T-helper 2 cell treated with Interferon-gamma antibody and Interleukin-4, amounts not matched to agents 5 μg/mL and 100 μg/mL, for 36 hours (primary cell): ENCODE data around the gene EXD3.

Experiments
- DNase-seq: peaks from one replicate; pipeline ENCODE4 v3.0.0; 2021; ENCODE audit warnings: low spot score
- H3K27ac Mint-ChIP-seq: one replicate; pipeline ENCODE4 v1.8.0; 2021; ENCODE audit warnings: mild to moderate bottlenecking, mixed read lengths
- H3K27me3 Mint-ChIP-seq: one replicate; pipeline ENCODE4 v1.8.0; 2021; ENCODE audit warnings: low read depth, mixed read lengths
- H3K36me3 Mint-ChIP-seq: one replicate; pipeline ENCODE4 v1.8.0; 2021; ENCODE audit warnings: low read depth, mixed read lengths
- H3K4me1 Mint-ChIP-seq: one replicate; pipeline ENCODE4 v1.8.0; 2021; ENCODE audit warnings: low read depth, mixed read lengths
- H3K4me3 Mint-ChIP-seq: one replicate; pipeline ENCODE4 v1.8.0; 2022; ENCODE audit warnings: mild to moderate bottlenecking, moderate library complexity, mixed read lengths
- H3K9me3 Mint-ChIP-seq: one replicate; pipeline ENCODE4 v1.8.0; 2021; ENCODE audit warnings: mixed read lengths

EXD3 gene

DNA sequence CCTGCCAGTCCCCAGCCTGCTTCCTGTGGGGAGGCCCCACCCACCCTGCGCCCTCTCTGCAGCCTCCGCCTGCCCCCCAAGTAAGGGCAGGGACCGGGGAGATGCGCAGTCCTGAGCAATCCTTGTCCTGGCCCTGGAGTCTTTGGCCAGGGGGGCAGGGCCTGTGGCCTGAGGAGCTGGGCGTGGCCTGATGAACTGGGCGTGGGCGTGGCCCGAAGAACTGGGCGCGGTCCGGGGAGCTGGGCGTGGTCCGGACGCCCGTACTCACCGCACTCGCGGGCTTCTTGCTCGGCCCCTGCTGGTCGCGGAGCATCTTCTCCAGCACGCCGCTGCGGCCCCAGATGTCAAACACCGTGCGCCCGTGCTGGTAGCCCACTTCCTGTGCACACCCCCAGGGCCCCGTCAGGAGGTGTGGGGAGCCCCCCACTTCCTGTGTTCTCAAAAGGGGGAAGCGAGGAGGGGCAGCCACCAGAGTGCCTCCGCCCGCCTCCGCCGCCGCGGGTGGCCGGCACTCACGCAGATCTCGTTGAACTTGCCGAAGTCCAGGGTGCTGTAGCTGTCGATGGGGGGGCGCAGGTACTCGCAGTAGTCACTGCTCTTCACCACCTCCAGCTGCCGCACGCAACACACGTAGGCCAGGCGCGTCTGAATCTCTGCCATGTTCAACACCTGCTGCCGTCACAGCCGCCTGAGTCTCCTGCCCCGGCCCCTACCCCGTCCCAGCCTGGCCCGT is 38.9 kb upstream of the EXD3 start:
- DNase-seq: peak; percentile 85
- H3K9me3 Mint-ChIP-seq: no peaks in the 10 kb centered on the region
- peak overlapping the region; percentile 88 for H3K27ac Mint-ChIP-seq
- peaks cover 7% of the 10 kb centered on the region for H3K4me1 Mint-ChIP-seq
- H3K27me3 Mint-ChIP-seq: no peaks in the 10 kb centered on the region
- peaks cover 2% of the 10 kb centered on the region for H3K36me3 Mint-ChIP-seq
- peak overlapping the region; percentile 76 for H3K4me3 Mint-ChIP-seq

GRCh38 chr9:137461316-137461662 is 38.3 kb upstream of the EXD3 start:
- no peaks in the 10 kb centered on the region for H3K27me3 Mint-ChIP-seq
- H3K4me3 Mint-ChIP-seq: peak overlapping the region; percentile 36
- H3K36me3 Mint-ChIP-seq: peaks cover 3% of the 10 kb centered on the region
- no peak for DNase-seq
- H3K4me1 Mint-ChIP-seq: peaks cover 10% of the 10 kb centered on the region
- H3K27ac Mint-ChIP-seq: peak overlapping the region; percentile 77
- no peaks in the 10 kb centered on the region for H3K9me3 Mint-ChIP-seq

GRCh38 chr9:137460363-137461315 is 37.7 kb upstream of the EXD3 start:
- Mint-ChIP-seq H3K27me3 (no peaks in the 10 kb centered on the region), H3K9me3 (no peaks in the 10 kb centered on the region), H3K36me3 (peaks cover 7% of the 10 kb centered on the region), H3K4me1 (peaks cover 12% of the 10 kb centered on the region), H3K4me3 (peak overlapping the region; percentile 36), H3K27ac (peak overlapping the region; percentile 77)
- DNase-seq: no peak

DNA sequence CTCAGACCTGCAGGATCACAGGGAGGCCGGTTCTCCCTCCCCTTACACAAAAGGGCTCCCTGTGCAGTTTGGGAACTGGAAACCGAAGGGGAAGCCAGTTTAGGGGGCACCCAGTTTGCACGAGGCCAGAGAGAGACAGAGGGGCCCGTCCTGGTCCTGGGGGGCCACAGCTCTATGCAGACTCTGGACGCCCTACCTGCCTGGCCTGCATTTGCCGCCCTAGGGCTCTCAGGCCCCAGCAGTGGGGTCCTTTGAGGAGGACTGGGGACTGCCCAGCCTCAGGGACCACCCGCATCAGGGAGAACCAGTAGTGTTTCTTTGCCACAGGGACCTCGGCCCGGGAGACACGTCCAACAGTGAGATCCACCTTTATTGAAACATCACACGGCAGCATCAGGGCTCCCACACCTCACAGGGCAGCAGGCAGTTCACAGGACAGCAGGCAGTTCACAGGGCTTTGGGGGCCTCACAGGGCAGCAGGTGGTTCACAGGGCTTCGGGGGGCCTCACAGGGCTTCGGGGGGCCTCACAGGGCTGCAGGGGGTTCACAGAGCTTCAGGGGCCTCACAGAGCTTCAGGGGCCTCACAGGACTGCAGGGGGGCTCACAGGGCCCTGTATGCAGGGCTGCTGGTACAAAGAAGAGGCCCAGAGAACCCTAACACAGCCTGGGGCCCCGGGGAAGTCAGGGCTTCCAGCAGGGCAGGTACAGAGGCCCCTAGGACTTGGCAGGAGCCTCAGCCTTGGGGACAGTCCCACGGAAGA is 36.8 kb upstream of the EXD3 start:
- Mint-ChIP-seq H3K27ac (peak overlapping the region; percentile 81), H3K4me1 (peaks cover 12% of the 10 kb centered on the region), H3K36me3 (peaks cover 8% of the 10 kb centered on the region), H3K4me3 (peak overlapping the region; percentile 48), H3K9me3 (no peaks in the 10 kb centered on the region), H3K27me3 (no peaks in the 10 kb centered on the region)
- DNase-seq: no peak

- H3K9me3 Mint-ChIP-seq: no peaks in the 10 kb centered on the region
Measured at GRCh38 chr9:137459152-137459600, 36.2 kb upstream of the EXD3 start, which contains the start of gene NSMF. Gene NSMF, minus strand, starts transcription at chr9:137459334. Its CDS starts 232 bp downstream, at chr9:137459102.

GRCh38 chr9:137458194-137459151 is 35.5 kb upstream of the EXD3 start:
- Mint-ChIP-seq H3K9me3 (no peaks in the 10 kb centered on the region), H3K4me1 (peaks cover 12% of the 10 kb centered on the region), H3K36me3 (peaks cover 12% of the 10 kb centered on the region), H3K27me3 (no peaks in the 10 kb centered on the region), H3K27ac (no peak overlapping the region), H3K4me3 (no peak overlapping the region)
- no peak for DNase-seq

More at GRCh38 chr9:137459152-137459600, 36.2 kb upstream of the EXD3 start, which contains the start of gene NSMF:
- Mint-ChIP-seq H3K27me3 (no peaks in the 10 kb centered on the region), H3K27ac (peak within 1 kb of the TSS; percentile 81), H3K4me1 (peaks cover 12% of the 10 kb centered on the region), H3K36me3 (peaks cover 8% of the 10 kb centered on the region), H3K4me3 (peak within 1 kb of the TSS; percentile 48)
- DNase-seq: peak; percentile 95

DNA sequence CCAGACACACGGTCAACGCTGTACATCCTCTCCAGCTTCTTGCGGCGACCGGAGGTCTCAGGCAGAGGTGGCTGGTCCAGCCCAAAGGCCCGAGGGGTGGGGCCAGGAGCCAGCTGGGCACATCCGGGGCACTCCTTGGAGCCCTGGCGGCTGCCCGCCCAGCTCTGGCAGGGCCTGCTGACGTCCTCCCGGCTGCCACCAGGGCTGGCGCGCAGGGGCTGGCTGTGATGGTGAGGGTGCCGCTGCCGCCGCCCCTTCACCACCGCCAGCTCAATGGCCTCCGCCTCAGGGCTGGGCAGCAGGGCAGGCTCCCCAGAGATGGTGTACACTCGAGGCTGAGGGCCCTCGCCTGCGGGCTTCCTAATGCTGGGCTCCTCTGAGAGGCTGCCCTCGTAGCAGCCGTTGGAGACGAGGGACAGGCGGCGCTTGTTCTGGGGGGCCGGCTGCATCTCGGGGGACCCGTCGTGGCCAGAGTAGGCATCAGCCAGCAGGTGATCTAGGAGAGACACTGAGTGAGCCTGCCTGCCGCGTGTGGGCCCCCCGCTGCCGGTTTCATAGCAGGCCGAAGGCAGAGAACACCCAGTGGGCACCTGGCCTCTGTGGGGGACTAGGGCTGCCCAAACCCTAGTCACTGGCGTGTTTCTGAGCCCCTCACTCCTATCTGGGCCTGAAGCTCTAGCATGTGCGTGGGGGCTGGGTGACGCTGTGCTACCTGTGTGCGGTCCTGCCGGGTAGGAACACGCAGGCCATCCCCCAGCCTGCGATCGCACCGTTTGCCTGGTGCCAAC is 34.6 kb upstream of the EXD3 start:
- no peak for DNase-seq
- Mint-ChIP-seq H3K4me1 (peaks cover 12% of the 10 kb centered on the region), H3K9me3 (no peaks in the 10 kb centered on the region)

GRCh38 chr9:137456864-137457405 is 34.0 kb upstream of the EXD3 start:
- DNase-seq: no peak

More for the DNA sequence above, 34.6 kb upstream of the EXD3 start:
- no peak overlapping the region for H3K27ac Mint-ChIP-seq
- peaks cover 12% of the 10 kb centered on the region for H3K36me3 Mint-ChIP-seq
- H3K27me3 Mint-ChIP-seq: no peaks in the 10 kb centered on the region
- H3K4me3 Mint-ChIP-seq: peak overlapping the region; percentile 61

DNA sequence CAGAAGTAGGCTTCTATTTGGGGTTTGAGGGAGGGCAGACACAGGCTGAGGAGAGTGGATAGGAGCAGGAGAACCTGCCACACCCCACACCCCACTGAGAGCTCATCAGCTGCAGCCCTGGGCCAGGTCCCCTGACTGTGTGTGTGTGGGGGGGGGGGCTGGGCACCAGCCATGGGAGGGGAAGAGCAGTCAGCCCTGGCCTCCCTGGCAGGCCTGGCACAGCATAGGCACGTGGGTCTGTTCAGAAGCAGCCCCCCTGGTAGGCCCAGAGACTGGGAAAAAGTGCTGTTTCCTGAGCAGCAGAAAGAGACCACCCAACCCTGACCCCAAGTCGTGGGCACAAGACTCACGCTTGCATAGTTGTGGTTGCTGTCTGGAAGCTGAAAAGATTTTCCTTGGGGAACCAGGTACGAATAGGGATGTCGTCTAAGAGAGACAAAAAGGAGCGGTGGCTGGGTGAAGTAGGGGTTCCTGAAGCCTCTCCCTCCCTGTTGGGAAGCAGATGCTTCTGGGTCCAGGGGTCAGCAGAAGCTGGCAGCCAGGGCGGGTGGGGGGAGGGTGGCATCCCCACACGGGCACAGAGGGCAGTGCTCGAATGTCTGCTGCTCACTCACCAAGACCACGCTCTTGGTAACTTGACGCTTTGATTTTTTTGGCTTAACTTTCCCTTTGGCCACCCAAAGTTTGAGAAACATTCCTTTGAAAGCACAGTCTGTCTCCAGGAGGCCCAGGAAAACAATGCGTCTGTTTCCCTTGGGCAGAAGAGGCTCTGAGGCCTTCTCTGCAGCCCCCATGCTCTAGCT is 33.3 kb upstream of the EXD3 start:
- DNase-seq: no peak
- Mint-ChIP-seq H3K9me3 (no peaks in the 10 kb centered on the region), H3K4me1 (peaks cover 16% of the 10 kb centered on the region), H3K4me3 (peak overlapping the region; percentile 47), H3K27me3 (no peaks in the 10 kb centered on the region), H3K27ac (peak overlapping the region; percentile 31), H3K36me3 (peaks cover 14% of the 10 kb centered on the region)

More at GRCh38 chr9:137456864-137457405, 34.0 kb upstream of the EXD3 start:
- no peak overlapping the region for H3K27ac Mint-ChIP-seq
- H3K27me3 Mint-ChIP-seq: no peaks in the 10 kb centered on the region
- peaks cover 16% of the 10 kb centered on the region for H3K4me1 Mint-ChIP-seq
- no peaks in the 10 kb centered on the region for H3K9me3 Mint-ChIP-seq
- H3K36me3 Mint-ChIP-seq: peaks cover 14% of the 10 kb centered on the region
- H3K4me3 Mint-ChIP-seq: peak overlapping the region; percentile 12

DNA sequence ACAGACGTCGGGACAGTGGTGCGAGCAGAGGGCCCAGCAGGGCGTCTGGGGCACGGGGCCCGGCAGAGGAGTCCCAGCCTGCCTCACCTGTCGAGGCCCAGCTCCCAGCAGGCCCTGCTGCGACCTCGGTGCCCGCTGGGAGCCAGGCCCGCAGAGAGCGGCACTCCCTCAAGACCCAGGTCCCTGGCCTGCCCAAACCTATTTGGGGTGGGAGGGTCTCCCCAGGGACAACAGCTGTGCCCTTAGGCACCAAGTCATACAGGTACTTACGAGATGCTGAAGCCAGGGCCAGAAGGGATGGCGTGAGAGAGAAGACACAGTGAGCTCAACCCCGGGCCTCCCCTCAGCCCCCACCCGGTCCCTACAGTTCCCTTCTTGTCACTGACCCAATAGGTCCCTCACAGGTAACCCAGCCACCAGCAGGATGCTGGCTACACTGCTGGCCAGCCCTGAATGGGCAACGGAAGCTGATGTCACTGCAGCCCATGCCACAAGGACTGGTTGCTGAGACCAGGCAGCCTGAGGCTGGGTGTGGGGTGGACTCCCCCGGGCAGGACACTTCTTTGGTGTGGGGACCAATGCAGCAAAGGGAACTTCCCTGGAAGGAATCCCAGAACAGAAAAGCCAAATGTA is 32.5 kb upstream of the EXD3 start:
- no peaks in the 10 kb centered on the region for H3K9me3 Mint-ChIP-seq
- DNase-seq: no peak
- peaks cover 17% of the 10 kb centered on the region for H3K36me3 Mint-ChIP-seq
- H3K27ac Mint-ChIP-seq: no peak overlapping the region
- H3K4me3 Mint-ChIP-seq: peak overlapping the region; percentile 47
- peaks cover 14% of the 10 kb centered on the region for H3K4me1 Mint-ChIP-seq
- no peaks in the 10 kb centered on the region for H3K27me3 Mint-ChIP-seq
